CD14-positive monocyte (primary cell): Measurements from ENCODE around the gene TAS2R14. TPM values are rescaled to one million over a fixed set of nuclear protein-coding genes. Genes with fewer than 3 reads are reported as not detected.

Experiments used
- DNase-seq, 3 donors: peaks; one replicate each; pipeline ENCODE4 v3.0.0-alpha.2; 2011 to 2022
- H2AFZ ChIP-seq: 2 replicates; pipeline ENCODE4 v1.6.0; 2012; ENCODE audit warnings: mild to moderate bottlenecking, low read depth, low read length, inconsistent platforms; ENCODE audit not compliant: insufficient read depth, poor library complexity, severe bottlenecking
- H3K27ac ChIP-seq, 2 donors: 1 replicate in 1 of 2; 2 replicates in 1 of 2; pipeline ENCODE4 v1.5.1; 2012 to 2013; ENCODE audit warnings: low read length in 2 of 2, control low read depth in 1 of 2, inconsistent platforms in 1 of 2, low read depth in 1 of 2, mild to moderate bottlenecking in 1 of 2
- H3K27me3 ChIP-seq, 2 donors: one replicate each; pipeline versions ENCODE4 v1.6.0 to v1.6.1; 2011 to 2013; ENCODE audit warnings: low read length in 2 of 2; ENCODE audit not compliant: control insufficient read depth in 2 of 2, insufficient read depth in 2 of 2
- H3K36me3 ChIP-seq, 2 donors: replicated peaks in 1 of 2; 1 replicate in 1 of 2; 2 replicates in 1 of 2; pipeline versions ENCODE4 v1.5.1 to v1.6.1; 2012 to 2013; ENCODE audit warnings: low read length in 2 of 2, control low read depth in 1 of 2, inconsistent platforms in 1 of 2, mild to moderate bottlenecking in 1 of 2; ENCODE audit not compliant: insufficient read depth in 2 of 2, control insufficient read depth in 1 of 2
- H3K4me1 ChIP-seq, 2 donors: 1 replicate in 1 of 2; 2 replicates in 1 of 2; pipeline versions ENCODE4 v1.5.1 to v1.6.1; 2012 to 2013; ENCODE audit warnings: low read length in 2 of 2, control low read depth in 1 of 2, inconsistent platforms in 1 of 2, mild to moderate bottlenecking in 1 of 2, moderate library complexity in 1 of 2; ENCODE audit not compliant: insufficient read depth in 2 of 2, control insufficient read depth in 1 of 2
- H3K4me2 ChIP-seq: replicated peaks from 2 replicates; pipeline ENCODE3; 2012; ENCODE audit warnings: low read length, moderate library complexity, mild to moderate bottlenecking; ENCODE audit not compliant: poor library complexity, severe bottlenecking; ENCODE audit errors: extremely low read depth
- H3K4me3 ChIP-seq, 3 experiments: fragments of 200-600 bp in 1 of 3; sonication (generic) in 1 of 3; replicated peaks in 1 of 3; 1 replicate in 2 of 3; 2 replicates in 1 of 3; pipeline ENCODE4 v1.5.1; 2011 to 2013; ENCODE audit warnings: low read length in 3 of 3, mild to moderate bottlenecking in 3 of 3, control low read depth in 2 of 3, low read depth in 2 of 3, inconsistent platforms in 1 of 3, moderate library complexity in 1 of 3
- H3K79me2 ChIP-seq: 2 replicates; pipeline ENCODE4 v1.6.0; 2012; ENCODE audit warnings: mild to moderate bottlenecking, control low read depth, inconsistent platforms, low read length, moderate library complexity; ENCODE audit not compliant: insufficient read depth
- H3K9ac ChIP-seq: 2 replicates; pipeline ENCODE4 v1.6.0; 2017; ENCODE audit warnings: low read length, mild to moderate bottlenecking; ENCODE audit not compliant: insufficient read depth, poor library complexity, severe bottlenecking
- H3K9me3 ChIP-seq, 2 donors: replicated peaks in 1 of 2; 1 replicate in 1 of 2; 2 replicates in 1 of 2; pipeline versions ENCODE4 v1.5.1 to v1.6.1; 2012 to 2013; ENCODE audit warnings: low read length in 2 of 2, control low read depth in 1 of 2; ENCODE audit not compliant: control insufficient read depth in 1 of 2, insufficient read depth in 1 of 2
- H4K20me1 ChIP-seq: 2 replicates; pipeline ENCODE4 v1.6.0; 2012; ENCODE audit warnings: mild to moderate bottlenecking, low read length, control low read depth, moderate library complexity; ENCODE audit not compliant: insufficient read depth
- H3K27ac Mint-ChIP-seq, 7 donors: one replicate each; pipeline ENCODE4 v1.8.0; 2020; ENCODE audit warnings: mild to moderate bottlenecking in 7 of 7, mixed read lengths in 7 of 7, moderate library complexity in 6 of 7, inconsistent platforms in 2 of 7
- H3K27me3 Mint-ChIP-seq, 3 donors: one replicate each; pipeline ENCODE4 v1.8.0; 2021 to 2022; ENCODE audit warnings: low read depth in 3 of 3, mild to moderate bottlenecking in 3 of 3, mixed read lengths in 3 of 3, moderate library complexity in 3 of 3, inconsistent platforms in 1 of 3
- H3K36me3 Mint-ChIP-seq, 2 donors: one replicate each; pipeline ENCODE4 v1.8.0; 2020; ENCODE audit warnings: mixed read lengths in 2 of 2, inconsistent platforms in 1 of 2, mild to moderate bottlenecking in 1 of 2
- H3K4me1 Mint-ChIP-seq: one replicate; pipeline ENCODE4 v1.8.0; 2020; ENCODE audit warnings: mild to moderate bottlenecking, mixed read lengths
- H3K4me3 Mint-ChIP-seq, 2 donors: one replicate each; pipeline ENCODE4 v1.8.0; 2020; ENCODE audit warnings: mild to moderate bottlenecking in 2 of 2, mixed read lengths in 2 of 2, moderate library complexity in 1 of 2
- H3K9me3 Mint-ChIP-seq, 7 donors: one replicate each; pipeline ENCODE4 v1.8.0; 2020 to 2022; ENCODE audit warnings: mixed read lengths in 7 of 7, mild to moderate bottlenecking in 6 of 7, moderate library complexity in 6 of 7, inconsistent platforms in 2 of 7
- WGBS: methylation state at CpG from one replicate; pipeline ENCODE4 v1.1.5; 2013; ENCODE audit warnings: missing lambda C conversion rate; ENCODE audit not compliant: insufficient coverage; 5-methylcytosine and 5-hydroxymethylcytosine counted together
- intact Hi-C, 2 donors: fragments of 100-400 bp; cut with micrococcal nuclease; formaldehyde crosslinking; loops; one replicate each; pipeline versions ENCODE4 v1.15.0 to v1.15.1; 2023
- polyA plus RNA-seq, 3 donors: library from polyadenylated mRNA; depleted of rRNA in 1 of 3; unstranded in 2 of 3; stranded (reverse) in 1 of 3; fragments of 300-500 nt in 2 of 3; fragments of >200 nt in 1 of 3; fragmentation: Illumina TruSeq in 2 of 3; gene quantifications; 1 replicate in 2 of 3; 2 replicates in 1 of 3; pipeline ENCODE4 v1.2.3, GENCODE V29; 2012 to 2021
- TF ChIP-seq, protein P1 (sequence below): fragments of 200-600 bp; IDR thresholded peaks from one replicate; pipeline ENCODE4 v1.8.0; 2022; ENCODE audit warnings: antibody characterized with exemption, mild to moderate bottlenecking

TAS2R14 gene
- polyA plus RNA-seq, 3 donors, result 0.53 to 1.5 (median 0.61) TPM

DNA sequence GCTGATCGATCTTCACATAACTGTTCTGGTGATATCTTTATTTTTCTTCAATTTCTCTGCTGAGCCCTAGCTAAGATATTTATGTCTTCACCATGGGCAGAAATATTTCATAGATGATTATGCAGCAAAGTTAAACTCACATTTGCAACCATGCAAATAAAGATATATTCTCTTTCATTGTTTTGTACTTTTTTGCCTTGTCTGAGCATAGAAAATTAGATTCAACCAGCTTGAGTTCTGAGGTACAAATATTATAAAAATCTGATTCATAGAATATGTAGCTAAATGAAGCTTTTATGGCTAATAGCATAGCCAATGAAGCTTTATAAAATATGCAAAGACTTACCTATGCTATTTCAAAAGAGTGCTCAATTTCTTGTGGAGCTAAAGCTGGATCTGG lies 29.6 kb downstream of the TAS2R14 start, which contains the start of gene TAS2R13:
TSS of gene TAS2R13 (minus strand) at position 101 of the 400 bp plus-strand sequence. CDS start 264 bp downstream, outside the sequence.
- DNase-seq, result no peak
- no peak within 1 kb of the TSS for H2AFZ ChIP-seq
- no peaks in the 10 kb centered on the region for H3K27me3 ChIP-seq
- peaks cover 3 to 8% of the 10 kb centered on the region in 2 donors for H3K9me3 ChIP-seq
- no peak within 1 kb of the TSS for H3K9ac ChIP-seq
- H3K27me3 Mint-ChIP-seq, result no peaks in the 10 kb centered on the region
- no CpG with 5 or more reads among the region's 1 CpG for WGBS
- no peak within 1 kb of the TSS for H3K27ac Mint-ChIP-seq
- H3K4me1 Mint-ChIP-seq, result peaks cover 2% of the 10 kb centered on the region
- no peak within 1 kb of the TSS for H3K4me3 ChIP-seq
- no peak within 1 kb of the TSS for H3K27ac ChIP-seq
- no peak within 1 kb of the TSS for H3K4me2 ChIP-seq
- H3K36me3 Mint-ChIP-seq, result peaks cover 0 to 3% of the 10 kb centered on the region in 2 donors
- TF ChIP-seq, protein P1, sequence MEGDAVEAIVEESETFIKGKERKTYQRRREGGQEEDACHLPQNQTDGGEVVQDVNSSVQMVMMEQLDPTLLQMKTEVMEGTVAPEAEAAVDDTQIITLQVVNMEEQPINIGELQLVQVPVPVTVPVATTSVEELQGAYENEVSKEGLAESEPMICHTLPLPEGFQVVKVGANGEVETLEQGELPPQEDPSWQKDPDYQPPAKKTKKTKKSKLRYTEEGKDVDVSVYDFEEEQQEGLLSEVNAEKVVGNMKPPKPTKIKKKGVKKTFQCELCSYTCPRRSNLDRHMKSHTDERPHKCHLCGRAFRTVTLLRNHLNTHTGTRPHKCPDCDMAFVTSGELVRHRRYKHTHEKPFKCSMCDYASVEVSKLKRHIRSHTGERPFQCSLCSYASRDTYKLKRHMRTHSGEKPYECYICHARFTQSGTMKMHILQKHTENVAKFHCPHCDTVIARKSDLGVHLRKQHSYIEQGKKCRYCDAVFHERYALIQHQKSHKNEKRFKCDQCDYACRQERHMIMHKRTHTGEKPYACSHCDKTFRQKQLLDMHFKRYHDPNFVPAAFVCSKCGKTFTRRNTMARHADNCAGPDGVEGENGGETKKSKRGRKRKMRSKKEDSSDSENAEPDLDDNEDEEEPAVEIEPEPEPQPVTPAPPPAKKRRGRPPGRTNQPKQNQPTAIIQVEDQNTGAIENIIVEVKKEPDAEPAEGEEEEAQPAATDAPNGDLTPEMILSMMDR, result no peak
- intact Hi-C loops, result no loop called here
- peaks cover 0 to 12% (median 6%) of the 10 kb centered on the region in 7 donors for H3K9me3 Mint-ChIP-seq
- H4K20me1 ChIP-seq, result no peaks in the 10 kb centered on the region
- no peaks in the 10 kb centered on the region for H3K4me1 ChIP-seq
- H3K79me2 ChIP-seq, result no peaks in the 10 kb centered on the region
- no peak within 1 kb of the TSS for H3K4me3 Mint-ChIP-seq
- no peaks in the 10 kb centered on the region for H3K36me3 ChIP-seq

DNA sequence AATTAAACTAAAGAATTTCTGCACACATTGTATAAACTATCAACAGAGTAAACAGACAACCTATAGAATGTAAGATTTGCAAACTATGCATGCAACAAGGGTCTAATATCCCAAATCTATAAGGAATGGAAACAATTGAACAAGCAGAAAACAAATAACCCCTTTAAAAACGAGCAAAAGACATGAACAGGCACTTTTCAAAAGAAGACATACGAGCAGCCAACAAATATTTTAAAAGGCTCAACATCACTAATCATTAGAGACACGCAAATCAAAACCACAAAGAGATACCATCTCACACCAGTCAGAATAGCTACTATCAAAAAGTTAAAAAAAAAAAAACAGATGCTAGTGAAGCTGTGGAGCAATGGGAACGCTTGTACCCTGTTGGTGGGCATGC lies 34.4 kb downstream of the TAS2R14 start:
- WGBS, result 80% methylated on average over 1 of the region's 4 CpGs
- Mint-ChIP-seq H3K27me3 (peaks cover 0 to 1% (median 0%) of the 10 kb centered on the region in 3 donors), H3K27ac (no peak overlapping the region), H3K4me1 (no peaks in the 10 kb centered on the region), H3K9me3 (peaks cover 2 to 38% (median 30%) of the 10 kb centered on the region in 7 donors), H3K36me3 (peaks cover 2 to 14% of the 10 kb centered on the region in 2 donors), H3K4me3 (no peak overlapping the region)
- DNase-seq, result no peak
- H3K27me3 ChIP-seq, result no peaks in the 10 kb centered on the region
- no peaks in the 10 kb centered on the region for H3K36me3 ChIP-seq
- H3K27ac ChIP-seq, result no peak overlapping the region
- H3K9me3 ChIP-seq, result peaks cover 23 to 25% of the 10 kb centered on the region in 2 donors
- no peaks in the 10 kb centered on the region for H3K4me1 ChIP-seq
- no peaks in the 10 kb centered on the region for H4K20me1 ChIP-seq
- TF ChIP-seq, protein P1, result no peak
- H3K9ac ChIP-seq, result no peak overlapping the region
- intact Hi-C loops, result no loop called here
- no peak overlapping the region for H3K4me3 ChIP-seq
- H2AFZ ChIP-seq, result no peak overlapping the region
- H3K4me2 ChIP-seq, result no peak overlapping the region
- no peaks in the 10 kb centered on the region for H3K79me2 ChIP-seq
